ENCODE results near the gene AGXT.

The AGXT gene

GRCh38 chr2:240904216-240905175 lies 35.9 kb downstream of the AGXT start:
- TF ChIP-seq CTCF (IDR thresholded peaks at IDR 0.05; ENCODE audit: low read depth, low read length), result no peak
- no peak for DNase-seq (ENCODE audit: extremely low read depth, low read depth)

- no peak for DNase-seq (ENCODE audit: extremely low read depth, low read depth)
These were observed 36.7 kb downstream of the AGXT start for GRCh38 chr2:240905176-240905781.

GRCh38 chr2:240906141-240906910 lies 37.7 kb downstream of the AGXT start, which contains the start of gene CROCC2:
TSS of gene CROCC2 (plus strand) at chr2:240906336. CDS start at chr2:240906514, 178 bp downstream.
- no peak for DNase-seq (ENCODE audit: extremely low read depth, low read depth)
- TF ChIP-seq CTCF (IDR thresholded peaks at IDR 0.05; ENCODE audit: low read depth, low read length), result no peak

More at GRCh38 chr2:240905176-240905781, 36.7 kb downstream of the AGXT start:
- TF ChIP-seq CTCF (IDR thresholded peaks at IDR 0.05; ENCODE audit: low read depth, low read length), result no peak

GRCh38 chr2:240906911-240907590 lies 38.4 kb downstream of the AGXT start:
- no peak for TF ChIP-seq CTCF (IDR thresholded peaks at IDR 0.05; ENCODE audit: low read depth, low read length)
- DNase-seq (ENCODE audit: extremely low read depth, low read depth), result no peak

- no peak for DNase-seq (ENCODE audit: extremely low read depth, low read depth)
- TF ChIP-seq CTCF (IDR thresholded peaks at IDR 0.05; ENCODE audit: low read depth, low read length), result no peak
These were observed 40.8 kb downstream of the AGXT start for GRCh38 chr2:240909216-240909974.

GRCh38 chr2:240911641-240912265 lies 43.1 kb downstream of the AGXT start:
- TF ChIP-seq CTCF (IDR thresholded peaks at IDR 0.05; ENCODE audit: low read depth, low read length), result no peak
- DNase-seq (ENCODE audit: extremely low read depth, low read depth), result no peak
